Mammary epithelial cell (primary cell): ENCODE results near the gene KIF5C.

Source experiments
- EZH2 ChIP-seq: IDR thresholded peaks from 2 replicates; pipeline ENCODE4 v1.6.1; 2012; ENCODE audit warnings: low read length, inconsistent platforms, borderline replicate concordance
- TF ChIP-seq, protein P1 (sequence below), 2 donors: IDR thresholded peaks in 1 of 2; conservative IDR thresholded peaks in 1 of 2; 2 replicates each; pipeline ENCODE4 v1.5.1; 2011 to 2012; ENCODE audit warnings: inconsistent platforms in 2 of 2, low read length in 2 of 2, mild to moderate bottlenecking in 2 of 2, control low read depth in 1 of 2, low read depth in 1 of 2; ENCODE audit not compliant: insufficient read depth in 1 of 2; ENCODE audit errors: extremely low read depth in 1 of 2

GRCh38 chr2:148913492-148913891, 38.5 kb downstream of the KIF5C start:
- TF ChIP-seq, protein P1, sequence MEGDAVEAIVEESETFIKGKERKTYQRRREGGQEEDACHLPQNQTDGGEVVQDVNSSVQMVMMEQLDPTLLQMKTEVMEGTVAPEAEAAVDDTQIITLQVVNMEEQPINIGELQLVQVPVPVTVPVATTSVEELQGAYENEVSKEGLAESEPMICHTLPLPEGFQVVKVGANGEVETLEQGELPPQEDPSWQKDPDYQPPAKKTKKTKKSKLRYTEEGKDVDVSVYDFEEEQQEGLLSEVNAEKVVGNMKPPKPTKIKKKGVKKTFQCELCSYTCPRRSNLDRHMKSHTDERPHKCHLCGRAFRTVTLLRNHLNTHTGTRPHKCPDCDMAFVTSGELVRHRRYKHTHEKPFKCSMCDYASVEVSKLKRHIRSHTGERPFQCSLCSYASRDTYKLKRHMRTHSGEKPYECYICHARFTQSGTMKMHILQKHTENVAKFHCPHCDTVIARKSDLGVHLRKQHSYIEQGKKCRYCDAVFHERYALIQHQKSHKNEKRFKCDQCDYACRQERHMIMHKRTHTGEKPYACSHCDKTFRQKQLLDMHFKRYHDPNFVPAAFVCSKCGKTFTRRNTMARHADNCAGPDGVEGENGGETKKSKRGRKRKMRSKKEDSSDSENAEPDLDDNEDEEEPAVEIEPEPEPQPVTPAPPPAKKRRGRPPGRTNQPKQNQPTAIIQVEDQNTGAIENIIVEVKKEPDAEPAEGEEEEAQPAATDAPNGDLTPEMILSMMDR (conservative IDR thresholded peaks at IDR 0.05 in 1 of 2, IDR thresholded peaks at IDR 0.05 in 1 of 2; ENCODE audit: extremely low read depth in 1 of 2, insufficient read depth in 1 of 2, low read depth in 1 of 2, low read length in 2 of 2) = no peak
- TF ChIP-seq EZH2 = no peak
